Measurements from ENCODE around the gene MRPL33. TPM values are rescaled to one million over a fixed set of nuclear protein-coding genes. Genes with fewer than 3 reads are reported as not detected.

MRPL33 gene
- total RNA-seq, 2 donors from 2014 or later, result 54.3 to 56.7 TPM

Other genes with a start within 250 kb of the MRPL33 start
- 10 to 100 TPM; 10.7 to 14.9 TPM for gene ZNF512, start 188.7 kb upstream of the MRPL33 start, total RNA-seq
- 1 to 10 TPM; 2.5 to 2.9 TPM for gene CCDC121, start 142.7 kb upstream of the MRPL33 start, total RNA-seq
- 10 to 100 TPM; 20.7 to 24.2 TPM for gene GPN1, start 142.7 kb upstream of the MRPL33 start, total RNA-seq
- gene SUPT7L, start 108.1 kb upstream of the MRPL33 start, total RNA-seq, result 10 to 100 TPM; 22.3 to 23.1 TPM
- 10 to 100 TPM; 14.9 to 16.6 TPM for gene SLC4A1AP, start 107.8 kb upstream of the MRPL33 start, total RNA-seq
- gene RBKS, start 118.7 kb downstream of the MRPL33 start, total RNA-seq, result 10 to 100 TPM in 1 of 2 donors, 1 to 10 TPM in 1; 8.2 to 11.1 TPM
- 10 to 100 TPM; 35.3 to 39.3 TPM for gene BABAM2, start 119.0 kb downstream of the MRPL33 start, total RNA-seq

Data from left colon (tissue), 2 donors.